HL-60 (cell line): Measurements from ENCODE around the gene SLC22A5.

Experiments
- DNase-seq, 2 experiments: peaks; one replicate each; pipeline ENCODE4 v3.0.0-alpha.2; 2010 to 2020; ENCODE audit warnings: low read depth in 1 of 2, low spot score in 1 of 2
- H3K27ac ChIP-seq: fragments of 250-450 bp; sonication (Bioruptor Pico); replicated peaks from 2 replicates; pipeline ENCODE4 v1.5.1; 2020; ENCODE audit warnings: mild to moderate bottlenecking, moderate library complexity
- H3K27me3 ChIP-seq: fragments of 250-450 bp; sonication (Bioruptor Pico); 2 replicates; pipeline ENCODE4 v1.5.1; 2021; ENCODE audit warnings: mild to moderate bottlenecking, moderate library complexity; ENCODE audit not compliant: insufficient read depth, poor library complexity, severe bottlenecking
- H3K4me3 ChIP-seq: replicated peaks from 2 replicates; pipeline ENCODE4 v1.5.1; 2011; ENCODE audit warnings: mild to moderate bottlenecking, control low read depth, low read length; ENCODE audit not compliant: insufficient read depth
- CTCF ChIP-seq: IDR thresholded peaks from one replicate; pipeline ENCODE4 v1.5.1; 2011; ENCODE audit warnings: low read length, control low read depth, inconsistent platforms; ENCODE audit not compliant: insufficient read depth
- GABPA ChIP-seq: IDR thresholded peaks from 2 replicates; pipeline ENCODE4 v1.6.1; 2012; ENCODE audit warnings: low read depth
- POLR2AphosphoS5 ChIP-seq: IDR thresholded peaks from 2 replicates; pipeline ENCODE4 v1.6.1; 2012; ENCODE audit warnings: low read depth
- REST ChIP-seq: IDR thresholded peaks from 2 replicates; pipeline ENCODE4 v1.6.1; 2012; ENCODE audit warnings: low read depth; ENCODE audit not compliant: insufficient replicate concordance
- SPI1 ChIP-seq: IDR thresholded peaks from 2 replicates; pipeline ENCODE4 v1.6.1; 2012; ENCODE audit warnings: low read depth, mild to moderate bottlenecking, borderline replicate concordance

SLC22A5 gene

DNA sequence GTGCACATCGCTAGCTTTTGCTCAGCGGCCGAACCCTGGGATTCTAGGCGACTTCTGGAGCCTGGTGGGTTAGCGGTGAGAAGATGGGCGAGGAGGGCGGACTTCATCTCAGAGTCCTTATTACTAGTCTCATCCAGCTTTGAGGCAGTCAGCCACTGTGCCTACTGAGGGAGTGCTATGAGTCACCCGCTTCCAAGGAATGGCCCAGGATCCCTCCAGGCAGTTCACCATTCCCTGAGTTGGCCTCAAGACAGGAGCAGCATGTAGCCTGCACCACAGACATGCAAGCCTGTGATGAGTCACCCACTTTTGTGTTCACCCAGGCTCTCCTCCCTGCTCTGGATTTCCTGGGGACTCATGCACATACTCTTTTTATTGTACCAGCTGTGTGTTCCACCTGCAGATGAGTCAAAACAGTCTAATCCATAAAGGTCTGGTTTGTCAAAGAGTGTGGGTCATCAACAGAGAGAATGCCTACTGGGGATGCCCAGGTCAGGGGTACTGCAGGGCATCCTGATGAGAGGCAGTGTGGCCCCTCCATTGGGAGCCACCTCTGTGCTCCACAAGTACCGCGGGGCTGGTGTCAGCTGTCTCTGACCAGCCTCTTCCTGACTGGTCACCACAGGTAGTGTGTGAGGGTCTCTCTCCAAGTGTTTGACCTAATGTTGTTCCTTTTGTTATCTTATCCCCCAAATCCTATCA is 20.2 kb downstream of the SLC22A5 start:
- DNase-seq: no peak
- H3K27me3 ChIP-seq: no peaks in the 10 kb centered on the region
- H3K4me3 ChIP-seq: no peak overlapping the region
- TF ChIP-seq GABPA: no peak
- no peak for TF ChIP-seq CTCF
- no peak for TF ChIP-seq REST
- no peak for TF ChIP-seq SPI1
- no peak for TF ChIP-seq POLR2AphosphoS5
- no peak overlapping the region for H3K27ac ChIP-seq

DNA sequence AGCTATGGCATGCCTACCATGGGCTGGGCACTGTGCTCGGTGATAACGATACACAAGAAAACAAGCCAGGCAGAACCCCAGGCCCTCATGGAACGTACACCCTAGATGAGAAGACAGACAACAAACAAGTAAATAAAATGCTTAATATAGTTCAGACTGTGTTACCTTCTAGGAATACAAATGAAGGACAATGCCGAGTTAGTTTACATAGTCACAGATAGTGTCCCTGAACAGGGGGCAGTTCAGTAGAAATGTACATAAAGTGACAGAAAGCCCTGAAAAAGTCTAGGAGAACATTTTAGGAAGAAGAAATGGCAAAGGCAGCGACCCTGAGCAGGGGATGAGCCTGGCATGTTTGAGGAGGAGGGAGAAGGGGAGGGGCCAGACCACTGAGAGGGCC is 21.7 kb downstream of the SLC22A5 start:
- TF ChIP-seq SPI1 (no peak), POLR2AphosphoS5 (no peak), CTCF (no peak), REST (no peak), GABPA (no peak)
- no peak for DNase-seq
- Histone ChIP-seq H3K4me3 (no peak overlapping the region), H3K27ac (no peak overlapping the region), H3K27me3 (no peaks in the 10 kb centered on the region)

DNA sequence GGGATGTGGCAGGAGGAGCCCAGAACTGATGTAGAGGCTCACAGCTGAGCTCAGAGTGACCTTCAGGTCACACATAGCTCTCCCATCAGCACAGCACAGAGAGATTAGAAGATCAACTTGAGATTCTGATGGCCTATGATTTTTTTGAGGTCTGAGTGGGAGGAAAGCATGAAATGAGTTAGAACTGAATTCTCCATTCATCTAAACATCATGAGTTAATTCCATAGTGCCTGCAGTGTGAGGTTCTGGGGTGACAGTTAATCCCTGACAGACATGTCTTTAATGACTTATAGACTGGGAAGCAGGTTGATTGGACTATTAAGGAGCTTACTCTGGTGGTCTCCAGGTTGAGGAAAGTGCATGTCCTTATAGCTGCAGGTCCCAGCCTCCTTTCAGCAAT is 22.4 kb downstream of the SLC22A5 start:
- Histone ChIP-seq H3K4me3 (no peak overlapping the region), H3K27me3 (no peaks in the 10 kb centered on the region), H3K27ac (no peak overlapping the region)
- no peak for DNase-seq
- TF ChIP-seq GABPA (no peak), REST (no peak), POLR2AphosphoS5 (no peak), SPI1 (no peak), CTCF (no peak)
